GM18907 (cell line): Measurements from ENCODE around the gene STK35.
A peak's percentile ranks its signal among the peaks of the same experiment; 100 is the strongest.

Experiments used
- ATAC-seq: cut with Tn5 transposase; IDR thresholded peaks from one replicate; pipeline ENCODE4 v1.9.1; 2021; ENCODE audit warnings: mild to moderate bottlenecking, moderate library complexity; ENCODE audit not compliant: unreplicated experiment

The STK35 gene

GRCh38 chr20:2101057-2101864 lies at the start of gene STK35:
STK35 (plus strand) TSS chr20:2101827; CDS start chr20:2101882, 55 bp downstream.
- ATAC-seq, result peak; percentile 50

- ATAC-seq, result no peak
Measured at GRCh38 chr20:2051946-2052345, 49.7 kb upstream of the STK35 start.

- ATAC-seq, result no peak
Measured at GRCh38 chr20:2052741-2053140, 48.9 kb upstream of the STK35 start.

- ATAC-seq, result no peak
Measured at GRCh38 chr20:2053615-2054014, 48.0 kb upstream of the STK35 start.

DNA sequence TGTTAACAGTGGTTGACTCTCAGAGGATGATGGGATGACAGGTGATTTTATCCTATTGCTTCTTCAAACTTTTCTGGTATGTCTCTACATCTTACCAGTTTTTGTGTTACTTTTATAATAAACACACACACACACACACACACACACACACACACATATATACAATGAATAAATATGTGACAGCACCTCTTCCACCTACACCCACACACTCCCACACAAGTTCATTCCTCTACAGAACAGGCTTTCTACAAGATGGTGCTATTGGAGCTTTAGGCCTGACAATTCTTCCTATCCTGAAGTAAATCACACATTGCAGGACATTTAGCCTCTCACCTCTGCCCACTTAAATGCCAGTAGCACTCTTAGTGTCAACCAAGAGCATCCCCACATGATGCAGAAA lies 46.7 kb upstream of the STK35 start:
- no peak for ATAC-seq

- ATAC-seq, result no peak
Measured at GRCh38 chr20:2059411-2059810, 42.2 kb upstream of the STK35 start.

GRCh38 chr20:2065099-2065498 lies 36.5 kb upstream of the STK35 start:
- ATAC-seq, result no peak

- no peak for ATAC-seq
Measured at GRCh38 chr20:2066461-2067122, 35.0 kb upstream of the STK35 start.

GRCh38 chr20:2080532-2081224 lies 20.9 kb upstream of the STK35 start:
- no peak for ATAC-seq

GRCh38 chr20:2084703-2085102 lies 16.9 kb upstream of the STK35 start:
- ATAC-seq, result no peak

DNA sequence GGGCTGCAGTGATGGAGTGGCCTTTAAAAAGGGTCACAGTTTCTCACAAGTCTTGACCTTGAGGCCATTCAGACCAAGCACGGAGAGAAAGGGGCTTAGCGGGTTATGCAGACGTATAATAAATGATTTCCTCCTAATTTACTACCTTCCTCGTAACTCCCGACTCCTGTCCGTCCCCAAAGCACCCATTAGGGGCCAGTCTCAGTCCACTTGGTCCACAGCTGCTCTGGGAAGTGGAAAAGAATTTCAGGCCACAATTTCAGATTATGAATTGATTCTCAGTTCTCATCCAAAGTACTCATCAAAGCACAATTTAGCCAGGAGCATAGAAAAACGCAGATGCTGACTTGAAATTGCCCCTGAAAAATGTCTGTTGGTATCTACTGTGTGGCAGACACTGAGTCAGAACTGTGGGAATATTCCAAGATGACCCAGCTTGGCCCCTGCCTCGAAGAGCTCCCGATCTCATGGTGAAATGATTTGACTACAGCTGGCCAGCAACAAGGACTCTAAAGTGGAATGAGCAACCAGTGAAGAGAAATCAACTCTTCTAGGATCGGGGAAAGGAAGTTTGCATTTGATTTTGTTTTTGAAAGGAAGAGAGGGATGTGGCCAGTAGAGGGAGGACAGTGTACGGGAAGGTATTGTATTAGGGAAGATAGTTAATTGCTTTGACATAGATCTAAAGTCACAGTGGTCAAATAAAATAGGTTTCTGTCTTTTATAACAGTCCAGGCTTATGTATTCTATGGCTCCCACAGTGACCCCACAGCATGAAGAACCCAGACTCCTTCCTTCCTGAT lies 15.2 kb upstream of the STK35 start:
- ATAC-seq, result no peak

DNA sequence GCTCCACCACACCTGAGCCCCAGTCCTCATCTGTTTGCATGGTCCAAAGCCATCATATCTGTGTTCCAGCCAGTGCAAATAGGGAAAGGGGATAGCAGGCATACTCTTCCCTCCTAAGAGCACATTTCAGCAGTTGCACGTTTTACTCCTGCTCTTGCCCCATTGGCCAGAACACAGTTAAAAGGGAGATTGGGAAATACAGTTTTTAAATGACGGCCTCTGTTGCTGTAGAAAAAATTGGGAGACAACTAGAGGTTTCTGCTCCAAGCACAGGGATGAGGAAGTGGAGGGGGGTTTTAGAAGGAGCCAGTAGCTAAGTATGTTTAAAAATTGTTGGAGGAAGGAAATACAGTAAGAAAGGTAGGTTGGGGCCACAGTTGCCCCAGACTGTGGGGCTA lies 14.6 kb upstream of the STK35 start:
- no peak for ATAC-seq

DNA sequence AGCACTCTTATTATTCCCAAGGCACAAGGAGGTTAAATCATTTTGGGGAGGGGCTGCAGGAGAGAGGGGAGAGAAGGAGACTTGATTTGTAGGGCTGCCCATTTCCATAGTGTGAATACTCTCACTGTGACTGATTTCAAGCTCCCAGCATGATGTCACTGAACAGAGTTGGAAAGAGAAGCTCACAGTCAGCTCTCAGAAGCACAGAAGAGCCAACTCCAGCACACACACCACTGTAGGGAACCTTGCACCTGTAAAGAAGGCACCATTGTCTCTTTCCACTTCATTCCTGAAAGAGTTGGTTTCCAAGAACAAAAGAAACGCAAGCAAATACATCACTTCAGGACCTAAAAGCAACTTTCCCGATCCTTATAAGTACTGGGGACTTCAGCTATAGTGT lies 12.7 kb upstream of the STK35 start:
- no peak for ATAC-seq

DNA sequence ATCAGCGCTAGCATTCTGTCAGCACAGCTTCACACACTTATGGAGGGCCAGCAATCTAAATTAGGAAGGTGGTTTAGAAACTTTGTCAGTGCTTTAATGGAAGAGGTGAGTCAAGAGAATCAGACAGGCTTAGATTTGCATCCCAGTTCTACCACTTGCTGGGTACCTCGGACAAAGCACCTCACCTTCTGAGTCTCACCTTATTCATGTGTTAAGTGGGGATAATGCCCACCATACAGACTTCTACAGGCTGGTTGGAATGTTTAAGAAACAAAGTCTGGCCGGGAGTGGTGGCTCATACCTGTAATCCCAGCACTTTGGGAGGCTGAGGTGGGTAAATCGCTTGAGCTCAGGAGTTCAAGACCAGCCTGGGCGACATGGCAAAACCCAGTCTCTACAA lies 12.2 kb upstream of the STK35 start:
- no peak for ATAC-seq

- no peak for ATAC-seq
Measured at GRCh38 chr20:2093159-2093781, 8.4 kb upstream of the STK35 start.

DNA sequence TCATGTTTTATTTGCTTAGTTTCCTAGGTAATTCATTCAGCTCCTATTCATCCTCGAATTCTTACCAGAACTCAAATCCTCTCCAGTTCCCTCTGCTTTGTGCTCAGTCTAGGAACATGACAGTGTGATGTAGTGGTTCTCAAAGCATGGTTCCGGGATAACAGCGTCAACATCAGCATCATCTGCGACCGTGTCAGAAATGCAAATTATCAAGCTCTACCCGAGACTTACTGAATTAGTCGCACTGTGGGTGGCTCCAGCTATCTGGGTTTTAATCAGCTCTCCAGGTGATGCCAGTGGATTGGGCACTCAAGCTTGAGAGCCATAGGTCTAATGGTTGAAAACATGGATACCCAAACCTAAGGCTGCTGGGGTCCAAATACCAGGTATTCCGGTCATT lies 7.7 kb upstream of the STK35 start:
- no peak for ATAC-seq

DNA sequence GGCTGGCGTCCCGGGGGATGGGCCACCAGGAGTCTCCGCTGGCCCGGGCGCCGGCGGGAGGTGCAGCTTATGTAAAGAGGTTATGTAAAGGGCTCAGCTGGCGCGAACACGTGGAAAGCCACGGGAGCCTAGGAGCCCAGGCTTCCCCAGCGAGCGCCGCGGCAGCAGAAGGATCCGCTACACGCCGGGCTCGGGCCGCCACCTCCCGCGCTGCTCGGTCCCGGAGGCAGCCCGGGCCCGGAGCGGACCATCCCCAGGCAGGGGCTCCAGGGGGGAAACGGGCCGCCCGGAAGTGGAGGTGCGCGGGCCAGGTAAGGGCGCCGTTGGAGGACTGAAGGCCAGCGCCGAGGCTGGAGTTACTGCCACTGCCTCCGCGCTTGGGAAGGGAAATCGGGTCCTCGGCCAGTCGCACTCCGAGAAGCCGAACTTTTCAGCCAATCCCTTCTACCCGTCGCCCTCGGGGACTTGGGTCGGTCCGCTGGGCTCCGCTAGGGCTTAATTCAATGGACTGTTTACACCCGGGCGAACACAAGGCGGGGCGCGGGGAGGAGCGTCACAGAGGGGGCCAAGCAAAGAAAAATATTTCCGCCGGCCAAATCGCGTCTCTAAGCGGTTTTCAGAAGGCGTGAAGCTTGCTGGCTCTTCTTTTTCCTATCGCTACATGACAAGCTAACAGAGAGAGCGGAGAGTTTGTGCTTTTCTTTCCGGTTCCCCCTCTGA lies 398 bp downstream of the STK35 start:
- peak; percentile 82 for ATAC-seq

DNA sequence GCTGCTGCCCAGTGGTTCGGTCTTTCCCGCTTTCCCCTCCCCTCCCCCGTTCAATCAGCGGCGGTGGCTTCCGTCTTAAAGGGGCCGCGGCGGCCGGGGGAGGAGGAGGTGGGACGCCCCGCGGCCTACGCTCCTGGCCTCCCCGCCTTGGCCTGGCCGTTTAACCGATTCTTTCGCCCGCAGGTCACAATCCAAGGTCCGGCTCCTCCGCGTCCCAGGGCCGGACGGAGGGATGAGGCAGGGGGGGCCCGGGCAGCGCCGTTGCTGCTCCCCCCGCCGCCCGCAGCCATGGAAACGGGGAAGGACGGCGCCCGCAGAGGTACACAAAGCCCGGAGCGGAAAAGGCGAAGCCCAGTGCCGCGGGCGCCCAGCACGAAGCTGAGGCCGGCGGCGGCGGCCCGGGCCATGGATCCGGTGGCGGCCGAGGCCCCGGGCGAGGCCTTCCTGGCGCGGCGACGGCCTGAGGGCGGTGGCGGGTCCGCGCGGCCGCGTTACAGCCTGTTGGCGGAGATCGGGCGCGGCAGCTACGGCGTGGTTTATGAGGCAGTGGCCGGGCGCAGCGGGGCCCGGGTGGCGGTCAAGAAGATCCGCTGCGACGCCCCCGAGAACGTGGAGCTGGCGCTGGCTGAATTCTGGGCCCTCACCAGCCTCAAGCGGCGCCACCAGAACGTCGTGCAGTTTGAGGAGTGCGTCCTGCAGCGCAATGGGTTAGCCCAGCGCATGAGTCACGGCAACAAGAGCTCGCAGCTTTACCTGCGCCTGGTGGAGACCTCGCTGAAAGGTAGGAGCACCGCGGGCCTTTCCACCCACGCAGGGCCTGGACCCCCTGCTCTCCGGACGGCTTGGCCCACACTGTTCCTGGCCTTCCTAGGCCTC lies 1.2 kb downstream of the STK35 start:
- ATAC-seq, result peak; percentile 70
